NCI-H226 (cell line): ENCODE results near the gene BIRC3.

Experiments
- DNase-seq: peaks from one replicate; pipeline ENCODE4 v3.0.0-alpha.2; 2015

BIRC3 gene

GRCh38 chr11:102378818-102379217 is 61.5 kb downstream of the BIRC3 start:
- DNase-seq, result no peak

GRCh38 chr11:102382384-102382783 is 65.1 kb downstream of the BIRC3 start:
- DNase-seq, result no peak

DNA sequence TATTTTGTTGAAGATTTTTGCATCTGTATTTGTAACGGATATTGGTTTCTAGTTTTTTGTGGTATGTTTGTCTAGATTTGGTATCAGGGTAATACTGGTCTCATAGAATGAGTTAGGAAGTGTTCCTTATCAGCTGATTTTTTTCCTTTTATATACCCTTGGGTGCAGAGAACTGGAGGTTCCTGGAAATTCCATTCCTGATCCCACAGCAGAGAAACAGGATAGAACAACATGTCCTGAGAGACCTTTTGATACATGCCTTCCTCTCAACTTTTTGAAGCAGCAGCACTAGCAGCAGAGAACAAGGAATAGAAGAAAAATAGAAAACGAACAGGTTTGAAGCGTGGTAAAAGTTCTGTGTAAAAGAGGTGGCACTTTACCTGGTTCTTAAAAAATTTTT is 66.6 kb downstream of the BIRC3 start:
- DNase-seq, result no peak

GRCh38 chr11:102384419-102385079 is 67.3 kb downstream of the BIRC3 start:
- no peak for DNase-seq

- no peak for DNase-seq
Measured at GRCh38 chr11:102385085-102386007, 68.1 kb downstream of the BIRC3 start.

DNA sequence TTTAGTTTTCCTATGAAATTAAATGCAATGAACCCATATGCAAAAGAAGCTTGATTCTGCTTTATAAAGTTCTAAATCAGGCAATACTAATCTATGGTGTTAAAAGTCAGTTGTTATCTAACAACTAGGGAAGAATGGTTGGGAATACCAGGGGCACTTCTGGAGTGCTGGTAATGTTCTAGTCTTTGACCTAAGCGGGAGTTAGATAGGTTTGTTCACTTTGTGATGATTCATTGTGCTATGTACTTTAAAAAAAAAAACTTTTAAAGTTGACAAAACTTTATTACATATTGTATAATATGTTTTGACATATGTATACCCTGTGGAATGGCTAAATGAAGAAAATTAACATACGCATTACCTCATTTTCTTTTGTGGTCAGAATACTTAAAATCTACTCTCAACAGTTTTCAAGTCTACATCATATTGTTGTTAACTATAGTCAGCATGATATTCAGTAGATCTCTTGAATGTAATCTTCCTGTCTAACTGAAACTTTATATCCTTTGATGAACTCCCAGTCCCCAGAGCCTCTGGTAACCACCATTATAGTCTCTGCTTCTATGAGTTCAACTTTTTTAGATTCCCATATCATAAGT is 69.0 kb downstream of the BIRC3 start:
- no peak for DNase-seq

GRCh38 chr11:102387043-102387781 is 69.9 kb downstream of the BIRC3 start:
- no peak for DNase-seq
